HEK293 (cell line): Measurements from ENCODE around the gene PYROXD2.

Source experiments
- CTCF ChIP-seq: fragments of 450-650 bp; formaldehyde crosslinking; IDR thresholded peaks from 2 replicates; pipeline ENCODE4 v1.5.1; 2016; ENCODE audit warnings: missing biosample characterization, missing genetic modification characterization
- OSR2 ChIP-seq: fragments of 450-650 bp; formaldehyde crosslinking; IDR thresholded peaks from 2 replicates; pipeline ENCODE4 v1.5.1; 2016; ENCODE audit warnings: missing biosample characterization, missing genetic modification characterization
- PATZ1 ChIP-seq: fragments of 450-650 bp; formaldehyde crosslinking; IDR thresholded peaks from 2 replicates; pipeline ENCODE4 v1.5.1; 2016; ENCODE audit warnings: missing biosample characterization, missing genetic modification characterization
- SETDB1 ChIP-seq: IDR thresholded peaks from one replicate; pipeline ENCODE4 v1.6.1; 2017; ENCODE audit warnings: mild to moderate bottlenecking, low read length, moderate library complexity, mixed read lengths; ENCODE audit not compliant: insufficient read length
- YY1 ChIP-seq: fragments of 450-650 bp; formaldehyde crosslinking; IDR thresholded peaks from 2 replicates; pipeline ENCODE4 v1.5.1; 2018; ENCODE audit warnings: missing biosample characterization, missing genetic modification characterization
- ZFP41 ChIP-seq: fragments of 450-650 bp; formaldehyde crosslinking; IDR thresholded peaks from 2 replicates; pipeline ENCODE4 v1.5.1; 2016; ENCODE audit warnings: missing biosample characterization, missing genetic modification characterization, borderline replicate concordance
- ZNF133 ChIP-seq: fragments of 450-650 bp; formaldehyde crosslinking; IDR thresholded peaks from 2 replicates; pipeline ENCODE4 v1.5.1; 2016; ENCODE audit warnings: missing biosample characterization, missing genetic modification characterization
- ZNF660 ChIP-seq: fragments of 450-650 bp; IDR thresholded peaks from 2 replicates; pipeline ENCODE4 v1.5.1; 2018; ENCODE audit warnings: missing biosample characterization, mild to moderate bottlenecking, missing genetic modification characterization
- TF ChIP-seq, protein P1 (sequence below): fragments of 450-650 bp; formaldehyde crosslinking; IDR thresholded peaks from 2 replicates; pipeline ENCODE4 v1.5.1; 2016; ENCODE audit warnings: missing biosample characterization, missing genetic modification characterization
- TF ChIP-seq, protein P2 (sequence below): fragments of 450-650 bp; formaldehyde crosslinking; IDR thresholded peaks from 2 replicates; pipeline ENCODE4 v1.5.1; 2016; ENCODE audit warnings: missing biosample characterization, missing genetic modification characterization
- TF ChIP-seq, protein P3 (sequence below): fragments of 450-650 bp; formaldehyde crosslinking; IDR thresholded peaks from 2 replicates; pipeline ENCODE4 v1.5.1; 2017; ENCODE audit warnings: missing biosample characterization, missing genetic modification characterization

- no peak for TF ChIP-seq CTCF (tag by site-specific recombination)
- TF ChIP-seq, protein P1, sequence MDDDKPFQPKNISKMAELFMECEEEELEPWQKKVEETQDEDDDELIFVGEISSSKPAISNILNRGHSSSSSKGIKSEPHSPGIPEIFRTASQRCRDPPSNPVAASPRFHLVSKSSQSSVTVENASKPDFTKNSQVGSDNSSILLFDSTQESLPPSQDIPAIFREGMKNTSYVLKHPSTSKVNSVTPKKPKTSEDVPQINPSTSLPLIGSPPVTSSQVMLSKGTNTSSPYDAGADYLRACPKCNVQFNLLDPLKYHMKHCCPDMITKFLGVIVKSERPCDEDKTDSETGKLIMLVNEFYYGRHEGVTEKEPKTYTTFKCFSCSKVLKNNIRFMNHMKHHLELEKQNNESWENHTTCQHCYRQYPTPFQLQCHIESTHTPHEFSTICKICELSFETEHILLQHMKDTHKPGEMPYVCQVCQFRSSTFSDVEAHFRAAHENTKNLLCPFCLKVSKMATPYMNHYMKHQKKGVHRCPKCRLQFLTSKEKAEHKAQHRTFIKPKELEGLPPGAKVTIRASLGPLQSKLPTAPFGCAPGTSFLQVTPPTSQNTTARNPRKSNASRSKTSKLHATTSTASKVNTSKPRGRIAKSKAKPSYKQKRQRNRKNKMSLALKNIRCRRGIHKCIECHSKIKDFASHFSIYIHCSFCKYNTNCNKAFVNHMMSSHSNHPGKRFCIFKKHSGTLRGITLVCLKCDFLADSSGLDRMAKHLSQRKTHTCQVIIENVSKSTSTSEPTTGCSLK (tag by site-specific recombination), result no peak
- TF ChIP-seq, protein P2, sequence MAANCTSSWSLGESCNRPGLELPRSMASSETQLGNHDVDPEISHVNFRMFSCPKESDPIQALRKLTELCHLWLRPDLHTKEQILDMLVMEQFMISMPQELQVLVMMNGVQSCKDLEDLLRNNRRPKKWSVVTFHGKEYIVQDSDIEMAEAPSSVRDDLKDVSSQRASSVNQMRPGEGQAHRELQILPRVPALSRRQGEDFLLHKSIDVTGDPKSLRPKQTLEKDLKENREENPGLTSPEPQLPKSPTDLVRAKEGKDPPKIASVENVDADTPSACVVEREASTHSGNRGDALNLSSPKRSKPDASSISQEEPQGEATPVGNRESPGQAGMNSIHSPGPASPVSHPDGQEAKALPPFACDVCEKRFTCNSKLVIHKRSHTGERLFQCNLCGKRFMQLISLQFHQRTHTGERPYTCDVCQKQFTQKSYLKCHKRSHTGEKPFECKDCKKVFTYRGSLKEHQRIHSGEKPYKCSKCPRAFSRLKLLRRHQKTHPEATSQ (tag by site-specific recombination), result no peak
- TF ChIP-seq SETDB1, result no peak
- TF ChIP-seq ZNF133 (tag by site-specific recombination), result no peak
- TF ChIP-seq ZNF660 (tag by site-specific recombination), result 0 out of 2 replicates have a peak, but pooled peaks have one; percentile 35
- no peak for TF ChIP-seq ZFP41 (tag by site-specific recombination)
- no peak for TF ChIP-seq YY1 (tag by site-specific recombination)
- TF ChIP-seq, protein P3, sequence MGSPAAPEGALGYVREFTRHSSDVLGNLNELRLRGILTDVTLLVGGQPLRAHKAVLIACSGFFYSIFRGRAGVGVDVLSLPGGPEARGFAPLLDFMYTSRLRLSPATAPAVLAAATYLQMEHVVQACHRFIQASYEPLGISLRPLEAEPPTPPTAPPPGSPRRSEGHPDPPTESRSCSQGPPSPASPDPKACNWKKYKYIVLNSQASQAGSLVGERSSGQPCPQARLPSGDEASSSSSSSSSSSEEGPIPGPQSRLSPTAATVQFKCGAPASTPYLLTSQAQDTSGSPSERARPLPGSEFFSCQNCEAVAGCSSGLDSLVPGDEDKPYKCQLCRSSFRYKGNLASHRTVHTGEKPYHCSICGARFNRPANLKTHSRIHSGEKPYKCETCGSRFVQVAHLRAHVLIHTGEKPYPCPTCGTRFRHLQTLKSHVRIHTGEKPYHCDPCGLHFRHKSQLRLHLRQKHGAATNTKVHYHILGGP (tag by site-specific recombination), result no peak
- no peak for TF ChIP-seq PATZ1
- TF ChIP-seq OSR2 (tag by site-specific recombination), result no peak
Observed at GRCh38 chr10:98415731-98416119, 743 bp upstream of the PYROXD2 start.
